Neuronal stem cell (in vitro differentiated cells): Measurements from ENCODE around the gene IFNA17.
A peak's percentile ranks its signal among the peaks of the same experiment; 100 is the strongest.

Experiments used
- DNase-seq: peaks from one replicate; pipeline ENCODE4 v3.0.0-alpha.2; 2013; ENCODE audit warnings: low spot score
- H2AFZ ChIP-seq: one replicate; pipeline ENCODE4 v1.6.1; 2013; ENCODE audit warnings: mild to moderate bottlenecking, low read length, inconsistent platforms
- H2AK5ac ChIP-seq: 2 replicates; pipeline ENCODE4 v1.6.1; 2013; ENCODE audit warnings: low read depth, mild to moderate bottlenecking, inconsistent platforms, low read length, moderate library complexity, mixed read lengths
- H2BK120ac ChIP-seq: 2 replicates; pipeline ENCODE4 v1.6.1; 2013; ENCODE audit warnings: low read depth, mild to moderate bottlenecking, inconsistent platforms, low read length, moderate library complexity, mixed read lengths
- H2BK12ac ChIP-seq: one replicate; pipeline ENCODE4 v1.6.1; 2013; ENCODE audit warnings: low read length, inconsistent platforms
- H2BK15ac ChIP-seq: 2 replicates; pipeline ENCODE4 v1.6.1; 2013; ENCODE audit warnings: mild to moderate bottlenecking, low read length, inconsistent platforms, mixed read lengths
- H2BK5ac ChIP-seq: one replicate; pipeline ENCODE4 v1.6.1; 2013; ENCODE audit warnings: inconsistent platforms, mild to moderate bottlenecking, low read length, moderate library complexity
- H3K14ac ChIP-seq: one replicate; pipeline ENCODE4 v1.6.1; 2013; ENCODE audit warnings: low read length, inconsistent platforms
- H3K18ac ChIP-seq: 2 replicates; pipeline ENCODE4 v1.6.1; 2013; ENCODE audit warnings: low read length, inconsistent platforms
- H3K23ac ChIP-seq: 2 replicates; pipeline ENCODE4 v1.6.1; 2013; ENCODE audit warnings: low read depth, mild to moderate bottlenecking, mixed read lengths, low read length, inconsistent platforms; ENCODE audit not compliant: poor library complexity
- H3K27ac ChIP-seq: replicated peaks from 3 replicates; pipeline ENCODE4 v1.5.1; 2013; ENCODE audit warnings: low read length, inconsistent platforms
- H3K27me3 ChIP-seq, 3 experiments: 2 replicates each; pipeline ENCODE4 v1.6.1; 2013; ENCODE audit warnings: low read length in 3 of 3, mild to moderate bottlenecking in 2 of 3, inconsistent platforms in 1 of 3, low read depth in 1 of 3, mixed read lengths in 1 of 3, moderate library complexity in 1 of 3; ENCODE audit not compliant: control insufficient read depth in 3 of 3, insufficient read depth in 3 of 3
- H3K36me3 ChIP-seq, 2 donors: replicated peaks in 1 of 2; 2 replicates each; pipeline ENCODE4 v1.6.1; 2013; ENCODE audit warnings: low read length in 2 of 2; ENCODE audit not compliant: control insufficient read depth in 2 of 2, insufficient read depth in 2 of 2
- H3K4ac ChIP-seq: 2 replicates; pipeline ENCODE4 v1.6.1; 2013; ENCODE audit warnings: inconsistent platforms, mild to moderate bottlenecking, low read length, moderate library complexity
- H3K4me1 ChIP-seq, 2 donors: 1 replicate in 1 of 2; 2 replicates in 1 of 2; pipeline ENCODE4 v1.6.1; 2013; ENCODE audit warnings: low read length in 2 of 2, low read depth in 1 of 2; ENCODE audit not compliant: control insufficient read depth in 2 of 2, insufficient read depth in 1 of 2
- H3K4me2 ChIP-seq: one replicate; pipeline ENCODE4 v1.6.1; 2013; ENCODE audit warnings: mild to moderate bottlenecking, low read length, inconsistent platforms; ENCODE audit not compliant: insufficient read depth, poor library complexity, severe bottlenecking
- H3K4me3 ChIP-seq, 2 donors: 2 replicates each; pipeline ENCODE4 v1.5.1; 2013; ENCODE audit warnings: low read length in 2 of 2, mild to moderate bottlenecking in 2 of 2, inconsistent platforms in 1 of 2, moderate library complexity in 1 of 2
- H3K79me1 ChIP-seq: one replicate; pipeline ENCODE4 v1.6.1; 2013; ENCODE audit warnings: low read depth, mild to moderate bottlenecking, inconsistent platforms, low read length, moderate library complexity
- H3K9ac ChIP-seq: one replicate; pipeline ENCODE4 v1.6.1; 2013; ENCODE audit warnings: mild to moderate bottlenecking, low read depth, low read length, inconsistent platforms; ENCODE audit not compliant: poor library complexity
- H3K9me3 ChIP-seq, 2 donors: replicated peaks in 1 of 2; 2 replicates each; pipeline versions ENCODE3 to v1.6.1; 2013; ENCODE audit warnings: low read length in 2 of 2, mild to moderate bottlenecking in 2 of 2, inconsistent platforms in 1 of 2, low read depth in 1 of 2, mixed read lengths in 1 of 2, moderate library complexity in 1 of 2; ENCODE audit not compliant: control insufficient read depth in 2 of 2, insufficient read depth in 1 of 2
- H4K8ac ChIP-seq: one replicate; pipeline ENCODE4 v1.6.1; 2013; ENCODE audit warnings: low read depth, mild to moderate bottlenecking, inconsistent platforms, low read length, moderate library complexity
- H4K91ac ChIP-seq: one replicate; pipeline ENCODE4 v1.6.1; 2013; ENCODE audit warnings: low read length, low read depth, mild to moderate bottlenecking, inconsistent platforms; ENCODE audit not compliant: poor library complexity
- WGBS, 2 donors: extraction: QIAGEN DNeasy Blood & Tissue Kit; methylation state at CpG; one replicate each; pipeline ENCODE4 v1.1.7; 2013; ENCODE audit warnings: missing lambda C conversion rate in 2 of 2, mixed read lengths in 1 of 2; ENCODE audit not compliant: insufficient read length in 2 of 2, insufficient replicate concordance in 1 of 2; ENCODE audit errors: extremely low coverage in 2 of 2; 5-methylcytosine and 5-hydroxymethylcytosine counted together

IFNA17 gene

DNA sequence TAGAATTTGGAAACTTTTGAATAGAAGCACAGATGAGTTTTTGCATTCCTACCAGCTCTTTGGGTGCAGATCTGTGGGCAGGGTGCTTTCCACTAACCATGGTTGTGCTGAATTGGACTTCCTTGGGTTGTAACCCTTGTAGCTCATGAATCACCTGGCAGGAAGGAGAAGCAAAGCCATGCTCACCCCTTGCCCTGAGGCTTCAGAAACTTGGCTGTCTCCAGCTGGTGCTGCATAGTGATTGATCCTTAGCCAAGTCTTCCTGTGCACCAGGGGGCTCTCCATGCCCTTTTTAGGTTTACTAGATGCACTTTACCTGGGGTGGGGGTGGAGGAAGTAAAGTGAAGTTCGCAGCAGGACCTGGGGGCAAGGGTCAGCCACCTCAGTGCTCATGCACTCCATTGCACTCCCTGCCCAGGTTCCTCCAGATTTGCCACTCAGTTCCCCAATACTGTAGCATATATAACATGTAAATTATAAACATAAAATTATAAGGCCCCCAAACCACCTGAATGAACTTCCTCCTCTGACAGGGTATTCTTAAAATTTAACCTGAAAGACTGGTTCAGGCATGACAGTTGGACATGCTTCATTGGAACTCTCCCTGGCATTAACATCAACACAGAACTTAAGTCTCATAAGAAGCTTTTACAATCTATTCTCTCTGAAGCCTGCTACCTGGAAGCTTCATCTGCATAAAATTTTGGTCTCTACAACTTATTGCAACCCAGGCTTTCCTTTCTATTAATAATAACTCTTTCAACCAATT is 37.6 kb upstream of the IFNA17 start:
- Histone ChIP-seq H3K23ac (no peak overlapping the region), H4K8ac (no peak overlapping the region), H4K91ac (no peak overlapping the region), H3K9ac (no peak overlapping the region), H3K36me3 (no peaks in the 10 kb centered on the region), H2BK5ac (no peak overlapping the region), H2BK12ac (no peak overlapping the region), H2BK120ac (no peak overlapping the region), H3K4me3 (no peak overlapping the region), H3K4me1 (no peaks in the 10 kb centered on the region), H3K27me3 (no peaks in the 10 kb centered on the region), H2AK5ac (no peak overlapping the region), H3K27ac (no peak overlapping the region), H3K79me1 (no peaks in the 10 kb centered on the region), H3K9me3 (no peaks in the 10 kb centered on the region), H3K4me2 (no peak overlapping the region), H3K18ac (no peak overlapping the region), H3K4ac (no peak overlapping the region), H2BK15ac (no peak overlapping the region), H3K14ac (no peak overlapping the region), H2AFZ (no peak overlapping the region)
- no CpG with 5 or more reads among the region's 1 CpG for WGBS, 2 donors
- DNase-seq = no peak

DNA sequence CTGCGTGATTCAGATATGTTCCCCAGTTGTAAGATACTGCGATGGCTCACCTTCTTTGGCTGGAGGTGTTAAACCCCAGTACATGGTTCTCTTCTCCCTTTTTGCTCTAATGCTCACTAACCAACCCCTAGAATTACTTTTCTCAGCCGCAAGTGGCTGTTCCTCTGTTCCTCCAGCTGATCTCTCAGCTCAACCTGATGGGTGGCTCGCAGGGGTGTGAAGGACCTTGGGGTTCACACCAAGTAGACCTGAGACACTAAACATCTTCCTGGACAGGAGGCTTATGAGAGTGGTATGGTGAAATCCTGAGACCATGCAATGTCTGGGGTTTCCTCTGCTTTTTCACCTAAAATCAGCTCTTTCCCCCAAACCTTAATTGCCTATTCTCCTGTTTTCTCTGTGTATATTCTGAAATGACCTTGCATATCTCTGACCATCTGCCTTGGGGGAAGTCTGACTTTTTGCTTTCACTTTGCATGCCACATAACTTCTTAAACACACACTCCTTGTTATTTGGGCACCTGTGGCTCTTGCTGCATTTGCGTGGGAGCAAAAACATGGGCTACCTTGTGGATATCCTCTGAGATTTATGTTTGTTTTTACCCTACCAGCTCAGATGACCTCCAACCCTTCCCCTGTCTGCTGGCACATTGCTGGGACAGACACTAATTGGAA is 27.7 kb upstream of the IFNA17 start:
- H2BK12ac ChIP-seq = no peak overlapping the region
- H3K27me3 ChIP-seq = peaks cover 0 to 5% (median 0%) of the 10 kb centered on the region in 3 experiments
- H3K4me3 ChIP-seq = no peak overlapping the region
- no peak overlapping the region for H2BK5ac ChIP-seq
- peaks cover 0 to 5% of the 10 kb centered on the region in 2 donors for H3K4me1 ChIP-seq
- H3K36me3 ChIP-seq = no peaks in the 10 kb centered on the region
- no CpG with 5 or more reads among the region's 5 CpGs for WGBS, 2 donors
- no peak overlapping the region for H4K8ac ChIP-seq
- no peak overlapping the region for H3K9ac ChIP-seq
- H2AK5ac ChIP-seq = no peak overlapping the region
- H3K9me3 ChIP-seq = no peaks in the 10 kb centered on the region
- no peaks in the 10 kb centered on the region for H3K79me1 ChIP-seq
- no peak overlapping the region for H3K27ac ChIP-seq
- no peak overlapping the region for H2BK120ac ChIP-seq
- no peak overlapping the region for H3K23ac ChIP-seq
- DNase-seq = no peak
- no peak overlapping the region for H3K18ac ChIP-seq
- H3K4ac ChIP-seq = no peak overlapping the region
- no peak overlapping the region for H2AFZ ChIP-seq
- H3K14ac ChIP-seq = no peak overlapping the region
- no peak overlapping the region for H4K91ac ChIP-seq
- H3K4me2 ChIP-seq = no peak overlapping the region
- H2BK15ac ChIP-seq = no peak overlapping the region

- Histone ChIP-seq H3K4me2 (no peak overlapping the region), H3K27me3 (peaks cover 0 to 5% (median 0%) of the 10 kb centered on the region in 3 experiments), H4K91ac (no peak overlapping the region)
Observed at GRCh38 chr9:21252721-21253547, 24.9 kb upstream of the IFNA17 start.

GRCh38 chr9:21251638-21252037 is 23.6 kb upstream of the IFNA17 start:
- Histone ChIP-seq H2BK15ac (no peak overlapping the region), H3K4me1 (peaks cover 0 to 5% of the 10 kb centered on the region in 2 donors), H3K4me3 (no peak overlapping the region), H3K9me3 (no peaks in the 10 kb centered on the region), H3K23ac (no peak overlapping the region), H2BK120ac (no peak overlapping the region), H3K14ac (no peak overlapping the region), H2AK5ac (no peak overlapping the region), H3K36me3 (no peaks in the 10 kb centered on the region), H3K18ac (no peak overlapping the region), H3K4me2 (no peak overlapping the region), H3K27me3 (peaks cover 0 to 4% (median 0%) of the 10 kb centered on the region in 3 experiments), H3K79me1 (no peaks in the 10 kb centered on the region), H4K8ac (no peak overlapping the region), H3K9ac (no peak overlapping the region), H2BK5ac (no peak overlapping the region), H3K27ac (no peak overlapping the region), H4K91ac (no peak overlapping the region), H2BK12ac (no peak overlapping the region), H2AFZ (no peak overlapping the region), H3K4ac (no peak overlapping the region)
- no peak for DNase-seq
- no CpG with 5 or more reads among the region's 4 CpGs for WGBS, 2 donors

More at GRCh38 chr9:21252721-21253547, 24.9 kb upstream of the IFNA17 start:
- Histone ChIP-seq H3K36me3 (no peaks in the 10 kb centered on the region), H3K9ac (no peak overlapping the region), H3K14ac (no peak overlapping the region), H2AFZ (peak overlapping the region; percentile 64), H4K8ac (no peak overlapping the region), H2BK120ac (no peak overlapping the region), H3K4me1 (peaks cover 0 to 5% of the 10 kb centered on the region in 2 donors), H3K27ac (no peak overlapping the region), H2BK5ac (no peak overlapping the region), H3K79me1 (no peaks in the 10 kb centered on the region), H2BK12ac (no peak overlapping the region), H3K23ac (no peak overlapping the region), H3K18ac (no peak overlapping the region), H2AK5ac (no peak overlapping the region), H3K4me3 (no peak overlapping the region), H2BK15ac (no peak overlapping the region), H3K4ac (no peak overlapping the region), H3K9me3 (no peaks in the 10 kb centered on the region)
- peak; percentile 29 for DNase-seq
- WGBS, 2 donors = no CpG with 5 or more reads among the region's 3 CpGs
